ENCODE data around the gene PEBP1.

PEBP1 gene

GRCh38 chr12:118103601-118104382 lies 32.1 kb upstream of the PEBP1 start, which contains the start of gene VSIG10:
Gene VSIG10 (minus strand): TSS chr12:118104011. CDS start chr12:118103671, 340 bp downstream.
- Histone ChIP-seq H3K4me1 (ENCODE audit: low read length) (no peaks in the 10 kb centered on the region), H3K27ac (ENCODE audit: low read length) (no peak within 1 kb of the TSS), H2AFZ (ENCODE audit: low read length) (no peak within 1 kb of the TSS), H3K4me2 (ENCODE audit: low read depth, low read length) (peak within 1 kb of the TSS; percentile 27), H3K4me3 (ENCODE audit: low read length) (peak within 1 kb of the TSS; percentile 46; the same call in 1 of the 2 replicates), H3K27me3 (replicated peaks; ENCODE audit: insufficient read depth, low read length) (0 out of 2 replicates have a peak, but pooled peaks cover 4% of the 10 kb centered on the region), H3K9me2 (replicated peaks; ENCODE audit: insufficient read depth, low read length) (no peaks in the 10 kb centered on the region), H3K36me3 (replicated peaks; ENCODE audit: insufficient read depth, low read length) (no peaks in the 10 kb centered on the region), H3K79me2 (ENCODE audit: low read length) (no peaks in the 10 kb centered on the region), H3F3A (ENCODE audit: insufficient read depth, low read length) (no peaks in the 10 kb centered on the region), H3K9ac (ENCODE audit: low read length) (no peak within 1 kb of the TSS), H3K9me3 (replicated peaks; ENCODE audit: insufficient read depth, low read length) (no peaks in the 10 kb centered on the region), H4K20me1 (ENCODE audit: insufficient read depth, low read length) (no peaks in the 10 kb centered on the region)
- no peak for DNase-seq
- TF ChIP-seq CTCF (IDR thresholded peaks at IDR 0.05; ENCODE audit: low read length): no peak
- TF ChIP-seq EZH2 (optimal IDR thresholded peaks at IDR 0.05; ENCODE audit: low read depth, low read length): no peak
- TF ChIP-seq EZH2phosphoT487 (IDR thresholded peaks at IDR 0.05; ENCODE audit: low read length): no peak

GRCh38 chr12:118107011-118107410 lies 28.9 kb upstream of the PEBP1 start:
- H3K27me3 ChIP-seq (replicated peaks; ENCODE audit: insufficient read depth, low read length): 0 out of 2 replicates have a peak, but pooled peaks cover 4% of the 10 kb centered on the region
- DNase-seq: no peak
- H4K20me1 ChIP-seq (ENCODE audit: insufficient read depth, low read length): no peaks in the 10 kb centered on the region
- H3K9me3 ChIP-seq (replicated peaks; ENCODE audit: insufficient read depth, low read length): no peaks in the 10 kb centered on the region
- H3K9me2 ChIP-seq (replicated peaks; ENCODE audit: insufficient read depth, low read length): no peaks in the 10 kb centered on the region
- no peak overlapping the region for H3K27ac ChIP-seq (ENCODE audit: low read length)
- no peaks in the 10 kb centered on the region for H3K79me2 ChIP-seq (ENCODE audit: low read length)
- no peak overlapping the region for H3K9ac ChIP-seq (ENCODE audit: low read length)
- H3K4me3 ChIP-seq (ENCODE audit: low read length): no peak overlapping the region
- H2AFZ ChIP-seq (ENCODE audit: low read length): no peak overlapping the region
- H3F3A ChIP-seq (ENCODE audit: insufficient read depth, low read length): no peaks in the 10 kb centered on the region
- H3K4me1 ChIP-seq (ENCODE audit: low read length): no peaks in the 10 kb centered on the region
- H3K4me2 ChIP-seq (ENCODE audit: low read depth, low read length): no peak overlapping the region
- H3K36me3 ChIP-seq (replicated peaks; ENCODE audit: insufficient read depth, low read length): no peaks in the 10 kb centered on the region
- TF ChIP-seq CTCF (IDR thresholded peaks at IDR 0.05; ENCODE audit: low read length) (no peak), EZH2 (optimal IDR thresholded peaks at IDR 0.05; ENCODE audit: low read depth, low read length) (no peak), EZH2phosphoT487 (IDR thresholded peaks at IDR 0.05; ENCODE audit: low read length) (no peak)

GRCh38 chr12:118107694-118108093 lies 28.2 kb upstream of the PEBP1 start:
- no peak for DNase-seq
- Histone ChIP-seq H3K4me3 (ENCODE audit: low read length) (no peak overlapping the region), H3K36me3 (replicated peaks; ENCODE audit: insufficient read depth, low read length) (no peaks in the 10 kb centered on the region), H4K20me1 (ENCODE audit: insufficient read depth, low read length) (no peaks in the 10 kb centered on the region), H3F3A (ENCODE audit: insufficient read depth, low read length) (no peaks in the 10 kb centered on the region), H3K27ac (ENCODE audit: low read length) (no peak overlapping the region), H3K79me2 (ENCODE audit: low read length) (no peaks in the 10 kb centered on the region), H3K9me2 (replicated peaks; ENCODE audit: insufficient read depth, low read length) (no peaks in the 10 kb centered on the region), H3K9ac (ENCODE audit: low read length) (no peak overlapping the region), H2AFZ (ENCODE audit: low read length) (no peak overlapping the region), H3K9me3 (replicated peaks; ENCODE audit: insufficient read depth, low read length) (no peaks in the 10 kb centered on the region), H3K4me1 (ENCODE audit: low read length) (no peaks in the 10 kb centered on the region), H3K4me2 (ENCODE audit: low read depth, low read length) (no peak overlapping the region), H3K27me3 (replicated peaks; ENCODE audit: insufficient read depth, low read length) (no peaks in the 10 kb centered on the region)
- TF ChIP-seq EZH2phosphoT487 (IDR thresholded peaks at IDR 0.05; ENCODE audit: low read length): no peak
- no peak for TF ChIP-seq EZH2 (optimal IDR thresholded peaks at IDR 0.05; ENCODE audit: low read depth, low read length)
- TF ChIP-seq CTCF (IDR thresholded peaks at IDR 0.05; ENCODE audit: low read length): no peak
